Fibroblast of pulmonary artery (primary cell): ENCODE data around the gene CRYGC.

Experiments
- DNase-seq: peaks from one replicate; pipeline ENCODE4 v3.0.0-alpha.2; 2010; ENCODE audit warnings: low read depth
- H3K4me3 ChIP-seq: replicated peaks from 2 replicates; pipeline ENCODE4 v1.5.1; 2011; ENCODE audit warnings: low read depth, mild to moderate bottlenecking, control low read depth, low read length, moderate library complexity
- CTCF ChIP-seq: IDR thresholded peaks from 2 replicates; pipeline ENCODE4 v1.5.1; 2011; ENCODE audit warnings: mild to moderate bottlenecking, control low read depth, low read length, inconsistent platforms; ENCODE audit errors: missing control alignments

CRYGC gene

GRCh38 chr2:208086029-208086428 is 43.6 kb downstream of the CRYGC start:
- H3K4me3 ChIP-seq, result no peak overlapping the region
- no peak for TF ChIP-seq CTCF
- DNase-seq, result no peak

GRCh38 chr2:208083807-208084206 is 45.8 kb downstream of the CRYGC start:
- no peak for TF ChIP-seq CTCF
- H3K4me3 ChIP-seq, result no peak overlapping the region
- no peak for DNase-seq
